Activated naive CD8-positive, alpha-beta T cell (primary cell): ENCODE data around the gene CDC123.
"Not testable (repeated sequence)": the region's sequence is repeated elsewhere in the genome, so short reads cannot be mapped to it uniquely, and the experiment has no call there.

Experiments used
- H3K27ac Mint-ChIP-seq: one replicate; pipeline ENCODE4 v1.8.0; 2021; ENCODE audit warnings: mixed read lengths
- H3K27me3 Mint-ChIP-seq: one replicate; pipeline ENCODE4 v1.8.0; 2021; ENCODE audit warnings: mixed read lengths
- H3K36me3 Mint-ChIP-seq: one replicate; pipeline ENCODE4 v1.8.0; 2021; ENCODE audit warnings: mixed read lengths
- H3K4me1 Mint-ChIP-seq: one replicate; pipeline ENCODE4 v1.8.0; 2021; ENCODE audit warnings: low read depth, mixed read lengths
- H3K4me3 Mint-ChIP-seq: one replicate; pipeline ENCODE4 v1.8.0; 2021; ENCODE audit warnings: mild to moderate bottlenecking, mixed read lengths
- H3K9me3 Mint-ChIP-seq: one replicate; pipeline ENCODE4 v1.8.0; 2021; ENCODE audit warnings: low read depth, mixed read lengths

The CDC123 gene

GRCh38 chr10:12235116-12235694, 39.2 kb downstream of the CDC123 start:
- H3K4me3 Mint-ChIP-seq = no peak overlapping the region
- peaks cover 11% of the 10 kb centered on the region for H3K36me3 Mint-ChIP-seq
- no peak overlapping the region for H3K27ac Mint-ChIP-seq
- no peaks in the 10 kb centered on the region for H3K9me3 Mint-ChIP-seq
- H3K27me3 Mint-ChIP-seq = no peaks in the 10 kb centered on the region
- H3K4me1 Mint-ChIP-seq = peaks cover 1% of the 10 kb centered on the region

GRCh38 chr10:12235796-12236195, 39.8 kb downstream of the CDC123 start:
- peaks cover 1% of the 10 kb centered on the region for H3K4me1 Mint-ChIP-seq
- H3K36me3 Mint-ChIP-seq = peaks cover 11% of the 10 kb centered on the region
- H3K27ac Mint-ChIP-seq = no peak overlapping the region
- H3K9me3 Mint-ChIP-seq = no peaks in the 10 kb centered on the region
- H3K4me3 Mint-ChIP-seq = no peak overlapping the region
- no peaks in the 10 kb centered on the region for H3K27me3 Mint-ChIP-seq

GRCh38 chr10:12237265-12238220, 41.6 kb downstream of the CDC123 start:
- H3K4me3 Mint-ChIP-seq = no peak overlapping the region
- H3K9me3 Mint-ChIP-seq = no peaks in the 10 kb centered on the region
- H3K36me3 Mint-ChIP-seq = peaks cover 6% of the 10 kb centered on the region
- no peaks in the 10 kb centered on the region for H3K27me3 Mint-ChIP-seq
- peaks cover 15% of the 10 kb centered on the region for H3K4me1 Mint-ChIP-seq
- H3K27ac Mint-ChIP-seq = peak overlapping the region; percentile 5

GRCh38 chr10:12238821-12239220, 42.8 kb downstream of the CDC123 start:
- H3K36me3 Mint-ChIP-seq = peaks cover 6% of the 10 kb centered on the region
- no peaks in the 10 kb centered on the region for H3K9me3 Mint-ChIP-seq
- H3K4me1 Mint-ChIP-seq = peaks cover 15% of the 10 kb centered on the region
- no peak overlapping the region for H3K4me3 Mint-ChIP-seq
- H3K27ac Mint-ChIP-seq = no peak overlapping the region
- H3K27me3 Mint-ChIP-seq = no peaks in the 10 kb centered on the region

GRCh38 chr10:12241810-12242529, 46.0 kb downstream of the CDC123 start:
- H3K36me3 Mint-ChIP-seq = peaks cover 2% of the 10 kb centered on the region
- H3K4me3 Mint-ChIP-seq = peak overlapping the region; percentile 14
- no peaks in the 10 kb centered on the region for H3K27me3 Mint-ChIP-seq
- H3K4me1 Mint-ChIP-seq = peaks cover 15% of the 10 kb centered on the region
- H3K27ac Mint-ChIP-seq = peak overlapping the region; percentile 75
- no peaks in the 10 kb centered on the region for H3K9me3 Mint-ChIP-seq

- Mint-ChIP-seq H3K36me3 (peaks cover 5% of the 10 kb centered on the region), H3K27ac (peak overlapping the region; percentile 68), H3K9me3 (no peaks in the 10 kb centered on the region), H3K27me3 (no peaks in the 10 kb centered on the region), H3K4me3 (no peak overlapping the region), H3K4me1 (peaks cover 15% of the 10 kb centered on the region)
Observed at GRCh38 chr10:12243864-12244620, 48.1 kb downstream of the CDC123 start.

GRCh38 chr10:12250181-12250580, 54.2 kb downstream of the CDC123 start:
- H3K4me3 Mint-ChIP-seq = no peak overlapping the region
- no peaks in the 10 kb centered on the region for H3K27me3 Mint-ChIP-seq
- no peak overlapping the region for H3K27ac Mint-ChIP-seq
- H3K9me3 Mint-ChIP-seq = no peaks in the 10 kb centered on the region
- H3K4me1 Mint-ChIP-seq = no peaks in the 10 kb centered on the region
- H3K36me3 Mint-ChIP-seq = peaks cover 11% of the 10 kb centered on the region

GRCh38 chr10:12250702-12251101, 54.7 kb downstream of the CDC123 start:
- not testable (repeated sequence) for H3K4me1 Mint-ChIP-seq, H3K27ac Mint-ChIP-seq, H3K4me3 Mint-ChIP-seq, H3K9me3 Mint-ChIP-seq, H3K27me3 Mint-ChIP-seq
- peaks cover 11% of the 10 kb centered on the region for H3K36me3 Mint-ChIP-seq

GRCh38 chr10:12251581-12251980, 55.6 kb downstream of the CDC123 start:
- H3K4me1 Mint-ChIP-seq = no peaks in the 10 kb centered on the region
- H3K9me3 Mint-ChIP-seq = no peaks in the 10 kb centered on the region
- peaks cover 10% of the 10 kb centered on the region for H3K36me3 Mint-ChIP-seq
- no peaks in the 10 kb centered on the region for H3K27me3 Mint-ChIP-seq
- H3K4me3 Mint-ChIP-seq = no peak overlapping the region
- no peak overlapping the region for H3K27ac Mint-ChIP-seq

- Mint-ChIP-seq H3K27me3 (no peaks in the 10 kb centered on the region), H3K4me3 (no peak overlapping the region), H3K4me1 (no peaks in the 10 kb centered on the region), H3K36me3 (peaks cover 9% of the 10 kb centered on the region), H3K9me3 (no peaks in the 10 kb centered on the region), H3K27ac (no peak overlapping the region)
Observed at GRCh38 chr10:12252882-12253546, 57.0 kb downstream of the CDC123 start.

GRCh38 chr10:12255048-12255447, 59.1 kb downstream of the CDC123 start:
- H3K9me3 Mint-ChIP-seq = no peaks in the 10 kb centered on the region
- H3K4me3 Mint-ChIP-seq = no peak overlapping the region
- H3K27me3 Mint-ChIP-seq = no peaks in the 10 kb centered on the region
- no peaks in the 10 kb centered on the region for H3K4me1 Mint-ChIP-seq
- H3K36me3 Mint-ChIP-seq = peaks cover 8% of the 10 kb centered on the region
- H3K27ac Mint-ChIP-seq = no peak overlapping the region

GRCh38 chr10:12259988-12260387, 64.0 kb downstream of the CDC123 start:
- no peaks in the 10 kb centered on the region for H3K9me3 Mint-ChIP-seq
- H3K27ac Mint-ChIP-seq = no peak overlapping the region
- H3K27me3 Mint-ChIP-seq = no peaks in the 10 kb centered on the region
- H3K36me3 Mint-ChIP-seq = peaks cover 6% of the 10 kb centered on the region
- no peak overlapping the region for H3K4me3 Mint-ChIP-seq
- peaks cover 6% of the 10 kb centered on the region for H3K4me1 Mint-ChIP-seq

- Mint-ChIP-seq H3K4me1 (peaks cover 6% of the 10 kb centered on the region), H3K4me3 (no peak overlapping the region), H3K27ac (no peak overlapping the region), H3K9me3 (no peaks in the 10 kb centered on the region), H3K27me3 (no peaks in the 10 kb centered on the region), H3K36me3 (peaks cover 6% of the 10 kb centered on the region)
Observed at GRCh38 chr10:12262278-12262981, 66.4 kb downstream of the CDC123 start.
